Activated B cell treated with CpG ODN at 0.5 μM for 24 hours (primary cell): ENCODE measurements around the gene C5. TPM values are rescaled to one million over a fixed set of nuclear protein-coding genes. Genes with fewer than 3 reads are reported as not detected.
A peak's percentile ranks its signal among the peaks of the same experiment; 100 is the strongest.

Source experiments
- ATAC-seq: fragments of 200-7000 bp; cut with Tn5 transposase; one replicate; pipeline ENCODE4 v1.10.0; 2021; ENCODE audit warnings: low read depth, mild to moderate bottlenecking, moderate library complexity
- CTCF ChIA-PET: fragments of 350-600 bp; sonication (Branson Sonifier 250); formaldehyde crosslinking; loops from one replicate; lab custom pipeline; 2021; ENCODE audit warnings: antibody characterized with exemption; lab: Charles Lee
- POLR2A ChIA-PET: fragments of 350-600 bp; sonication (Branson Sonifier 250); formaldehyde crosslinking; loops from one replicate; lab custom pipeline; 2021; ENCODE audit warnings: antibody characterized with exemption; lab: Charles Lee
- DNase-seq: peaks from one replicate; pipeline ENCODE4 v3.0.0; 2022
- H3K27ac Mint-ChIP-seq: one replicate; pipeline ENCODE4 v1.8.0; 2020; ENCODE audit warnings: mixed read lengths
- H3K27me3 Mint-ChIP-seq: one replicate; pipeline ENCODE4 v1.8.0; 2021; ENCODE audit warnings: mixed read lengths
- H3K36me3 Mint-ChIP-seq: one replicate; pipeline ENCODE4 v1.8.0; 2021; ENCODE audit warnings: low read depth, mixed read lengths
- H3K4me1 Mint-ChIP-seq: one replicate; pipeline ENCODE4 v1.8.0; 2021; ENCODE audit warnings: mixed read lengths
- H3K4me3 Mint-ChIP-seq: one replicate; pipeline ENCODE4 v1.8.0; 2020; ENCODE audit warnings: mild to moderate bottlenecking, mixed read lengths
- H3K9me3 Mint-ChIP-seq: one replicate; pipeline ENCODE4 v1.8.0; 2020; ENCODE audit warnings: mixed read lengths
- CTCF ChIP-seq: fragments of 200-600 bp; IDR thresholded peaks from one replicate; pipeline ENCODE4 v1.8.0; 2022; ENCODE audit warnings: antibody characterized with exemption, mild to moderate bottlenecking
- intact Hi-C: fragments of 100-400 bp; cut with micrococcal nuclease; formaldehyde crosslinking; loops from one replicate; pipeline ENCODE4 v1.15.1; 2024
- total RNA-seq: library from RNA; stranded (reverse); gene quantifications from 2 replicates; pipeline ENCODE4 v1.2.3, GENCODE V29; 2022

The C5 gene
- total RNA-seq, 1 donor from 2014 or later: 3.5 TPM

GRCh38 chr9:120931231-120932085 lies 118.6 kb downstream of the C5 start:
- ChIA-PET POLR2A (interaction anchor here (0.6 to 6.3 kb wide), 22 partner anchors 8 to 1012 kb away, joined by 3 to 114 read pairs (median 6); partner anchors contain the start of genes FBXW2 and PHF19), CTCF (interaction anchor here (0.7 to 1.5 kb wide), 7 partner anchors 11 to 175 kb away, joined by 3 to 6 read pairs (median 4); partner anchors contain the start of gene FBXW2)
- H3K27ac Mint-ChIP-seq: peak overlapping the region; percentile 100
- H3K9me3 Mint-ChIP-seq: no peaks in the 10 kb centered on the region
- ATAC-seq (peak; percentile 64), DNase-seq (peak; percentile 50)
- H3K36me3 Mint-ChIP-seq: no peaks in the 10 kb centered on the region
- intact Hi-C loops: loop anchor here (1.0 to 5.0 kb wide), 7 partner anchors 11 to 271 kb away; partner anchors contain the start of genes MEGF9 and RAB14
- no peak for TF ChIP-seq CTCF
- H3K27me3 Mint-ChIP-seq: no peaks in the 10 kb centered on the region
- peaks cover 91% of the 10 kb centered on the region for H3K4me1 Mint-ChIP-seq
- peak overlapping the region; percentile 76 for H3K4me3 Mint-ChIP-seq

- CTCF ChIA-PET: interaction anchor here (0.7 to 1.2 kb wide), 4 partner anchors 9 to 60 kb away, joined by 3 to 4 read pairs (median 4); no protein-coding TSS in a partner anchor
These were observed 120.8 kb downstream of the C5 start for GRCh38 chr9:120929229-120929791.

GRCh38 chr9:120928483-120929228 lies 121.4 kb downstream of the C5 start:
- CTCF ChIA-PET: interaction anchor here (0.7 to 1.2 kb wide), 4 partner anchors 8 to 60 kb away, joined by 3 to 4 read pairs (median 4); no protein-coding TSS in a partner anchor
- Mint-ChIP-seq H3K27me3 (no peaks in the 10 kb centered on the region), H3K4me3 (peak overlapping the region; percentile 87), H3K36me3 (peaks cover 21% of the 10 kb centered on the region), H3K9me3 (no peaks in the 10 kb centered on the region), H3K27ac (peak overlapping the region; percentile 99), H3K4me1 (peaks cover 89% of the 10 kb centered on the region)
- intact Hi-C loops: loop anchor here (5.0 kb wide), 1 partner anchor 346 kb away; the partner anchor contains the start of gene CDK5RAP2
- ATAC-seq (peak; percentile 41), DNase-seq (peak; percentile 76)
- POLR2A ChIA-PET: interaction anchor here (0.7 to 9.1 kb wide), 20 partner anchors 8 to 273 kb away, joined by 3 to 179 read pairs (median 6); partner anchors contain the start of genes FBXW2, PHF19 and RAB14
- no peak for TF ChIP-seq CTCF

More at GRCh38 chr9:120929229-120929791, 120.8 kb downstream of the C5 start:
- no peak for ATAC-seq
- no peaks in the 10 kb centered on the region for H3K27me3 Mint-ChIP-seq
- H3K9me3 Mint-ChIP-seq: no peaks in the 10 kb centered on the region
- POLR2A ChIA-PET: interaction anchor here (0.7 to 6.3 kb wide), 21 partner anchors 9 to 273 kb away, joined by 3 to 114 read pairs (median 6); partner anchors contain the start of genes FBXW2, PHF19 and RAB14
- peaks cover 89% of the 10 kb centered on the region for H3K4me1 Mint-ChIP-seq
- peaks cover 15% of the 10 kb centered on the region for H3K36me3 Mint-ChIP-seq
- no peak for TF ChIP-seq CTCF
- peak overlapping the region; percentile 74 for H3K4me3 Mint-ChIP-seq
- DNase-seq: no peak
- intact Hi-C loops: loop anchor here (5.0 kb wide), 1 partner anchor 347 kb away; the partner anchor contains the start of gene CDK5RAP2
- peak overlapping the region; percentile 100 for H3K27ac Mint-ChIP-seq

GRCh38 chr9:120928015-120928482 lies 122.0 kb downstream of the C5 start:
- no peak for DNase-seq
- no peaks in the 10 kb centered on the region for H3K9me3 Mint-ChIP-seq
- peaks cover 89% of the 10 kb centered on the region for H3K4me1 Mint-ChIP-seq
- peak overlapping the region; percentile 87 for H3K4me3 Mint-ChIP-seq
- no peak for ATAC-seq
- ChIA-PET CTCF (no interaction called here), POLR2A (interaction anchor here (2.5 to 9.1 kb wide), 5 partner anchors 7 to 51 kb away, joined by 11 to 179 read pairs (median 86); partner anchors contain the start of gene PHF19)
- intact Hi-C loops: loop anchor here (5.0 kb wide), 1 partner anchor 346 kb away; the partner anchor contains the start of gene CDK5RAP2
- no peaks in the 10 kb centered on the region for H3K27me3 Mint-ChIP-seq
- peak overlapping the region; percentile 99 for H3K27ac Mint-ChIP-seq
- peaks cover 27% of the 10 kb centered on the region for H3K36me3 Mint-ChIP-seq
- TF ChIP-seq CTCF: no peak
